Retinal pigment epithelial cell (primary cell): ENCODE results near the gene NPRL2.

ENCODE experiments used
- DNase-seq: peaks from one replicate; pipeline ENCODE4 v3.0.0-alpha.2; 2010; ENCODE audit warnings: low read depth
- H3K4me3 ChIP-seq: 2 replicates; pipeline ENCODE4 v1.5.1; 2011; ENCODE audit warnings: mild to moderate bottlenecking, low read length, control low read depth, moderate library complexity
- CTCF ChIP-seq: conservative IDR thresholded peaks from 2 replicates; pipeline ENCODE4 v1.5.1; 2011; ENCODE audit warnings: low read depth, low read length, control low read depth, inconsistent platforms

Gene NPRL2

GRCh38 chr3:50345586-50346234 lies 4.9 kb downstream of the NPRL2 start, which contains the start of gene ZMYND10:
Gene ZMYND10 (minus strand): TSS chr3:50345732. CDS start chr3:50345579, 153 bp downstream.
- peak within 1 kb of the TSS; percentile 58 for H3K4me3 ChIP-seq
- TF ChIP-seq CTCF = no peak
- DNase-seq = no peak

GRCh38 chr3:50345008-50345407 lies 5.6 kb downstream of the NPRL2 start:
- H3K4me3 ChIP-seq = peak overlapping the region; percentile 58
- DNase-seq = no peak
- no peak for TF ChIP-seq CTCF

GRCh38 chr3:50342813-50343633 lies 7.6 kb downstream of the NPRL2 start:
- no peak overlapping the region for H3K4me3 ChIP-seq
- TF ChIP-seq CTCF = peak; percentile 11
- DNase-seq = no peak

- no peak overlapping the region for H3K4me3 ChIP-seq
- no peak for DNase-seq
- TF ChIP-seq CTCF = no peak
Measured at GRCh38 chr3:50341996-50342650, 8.5 kb downstream of the NPRL2 start.

GRCh38 chr3:50341537-50341936 lies 9.0 kb downstream of the NPRL2 start:
- DNase-seq = no peak
- H3K4me3 ChIP-seq = no peak overlapping the region

More at GRCh38 chr3:50341537-50341936, 9.0 kb downstream of the NPRL2 start:
- no peak for TF ChIP-seq CTCF
